ENCODE measurements around the gene FERMT2.
"Not testable (repeated sequence)": the region's sequence is repeated elsewhere in the genome, so short reads cannot be mapped to it uniquely, and the experiment has no call there.

Gene FERMT2

DNA sequence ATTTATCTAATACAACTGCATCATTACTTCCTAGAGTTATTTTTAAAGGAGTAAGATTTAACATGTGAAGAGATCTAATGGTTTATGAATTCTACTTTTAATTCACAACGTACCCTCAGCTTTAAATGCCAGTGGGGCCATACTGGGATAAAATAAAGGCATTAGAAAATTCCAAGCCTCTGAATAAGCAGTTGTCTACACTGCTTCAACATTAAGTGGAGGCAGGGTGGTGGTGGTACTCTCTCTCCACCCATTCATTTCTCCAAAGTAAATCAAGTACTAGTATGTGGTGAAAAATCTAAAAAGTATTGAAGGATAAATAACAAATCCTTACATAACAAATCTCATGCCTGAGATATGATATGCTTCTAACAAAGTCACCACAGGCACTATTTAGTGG lies 52.4 kb downstream of the FERMT2 start:
- no peak for DNase-seq

DNA sequence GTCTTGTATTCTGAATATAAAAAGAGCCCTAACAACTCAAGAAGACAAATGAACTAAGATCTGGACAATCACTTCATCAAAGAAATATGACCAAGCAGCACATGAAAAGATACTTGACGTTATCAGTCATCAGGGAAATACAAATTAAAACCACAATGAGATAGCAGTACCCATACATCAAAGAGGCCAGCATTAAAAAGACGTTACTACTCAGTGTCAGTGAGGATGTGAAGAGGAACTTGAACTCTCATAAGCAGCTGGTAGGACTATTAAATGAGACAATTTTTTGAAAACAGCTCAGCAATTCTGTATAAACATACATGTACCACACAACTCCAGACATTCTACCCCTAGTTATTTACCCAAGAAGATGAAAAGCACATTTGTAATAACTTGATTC lies 55.9 kb downstream of the FERMT2 start:
- DNase-seq, result peak; percentile 9

DNA sequence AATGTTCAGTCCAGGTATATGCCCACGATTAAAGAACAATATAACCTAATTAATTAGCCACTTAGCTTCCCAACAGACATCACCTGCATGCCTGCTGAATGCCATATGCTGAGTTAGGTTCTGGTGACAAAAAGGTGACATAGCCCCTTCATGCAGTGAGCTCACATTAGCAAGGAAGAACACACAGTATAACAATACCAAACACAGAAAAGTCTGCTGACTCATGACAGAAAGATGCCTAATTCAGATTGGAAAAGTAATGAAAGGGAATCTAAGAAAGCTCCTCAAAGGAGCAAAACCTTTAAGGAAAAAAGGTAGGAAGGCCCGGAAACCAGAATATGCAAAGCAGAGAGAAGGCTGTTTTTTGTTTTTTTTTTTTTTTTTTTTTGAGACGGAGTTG lies 59.0 kb downstream of the FERMT2 start:
- DNase-seq, result no peak

DNA sequence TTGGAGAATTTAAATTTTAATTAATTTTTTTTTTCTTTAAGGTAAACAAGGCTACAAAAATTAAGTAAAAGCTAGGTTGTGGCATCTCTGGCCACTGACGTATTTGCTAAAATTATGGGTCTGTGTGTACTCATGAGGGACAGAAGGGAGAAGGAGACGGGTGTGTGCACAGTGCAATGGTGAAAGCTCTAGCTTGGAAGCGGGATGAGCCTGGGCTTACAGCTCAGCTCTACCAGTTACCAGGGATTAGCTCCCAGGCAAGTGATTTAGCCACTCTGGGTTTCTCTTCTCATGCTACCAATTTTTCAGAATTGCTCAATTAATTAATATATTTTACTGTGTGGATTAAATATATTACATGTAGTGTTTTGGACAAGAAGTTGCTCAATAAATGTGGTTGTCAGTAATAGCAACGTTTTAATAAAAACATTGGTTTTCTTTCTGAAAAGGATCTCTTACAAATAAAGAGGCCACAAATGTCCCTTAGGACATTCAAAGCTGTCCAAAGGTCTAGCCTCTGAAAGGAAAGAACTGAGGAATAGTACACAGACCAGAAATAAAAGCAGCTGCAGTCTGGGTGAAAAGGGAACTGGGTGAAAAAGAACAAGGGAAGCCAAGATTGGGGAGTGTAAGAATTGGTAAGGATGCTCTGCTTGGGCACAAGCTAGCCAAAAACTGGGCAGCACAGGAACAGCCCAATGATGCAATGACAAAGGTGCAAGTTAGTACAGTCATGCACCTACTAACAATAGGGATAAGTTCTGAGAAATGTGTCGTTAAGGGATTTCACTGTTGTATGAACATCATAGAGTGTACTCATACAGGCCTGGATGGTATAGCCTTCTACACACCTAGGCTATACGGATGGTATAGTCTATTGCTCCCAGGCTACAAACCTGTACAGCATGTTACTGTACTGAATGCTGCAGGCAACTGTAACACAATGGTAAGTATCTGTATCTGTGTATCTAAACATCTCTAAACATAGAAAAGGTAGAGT lies 61.7 kb downstream of the FERMT2 start:
- DNase-seq, result no peak

DNA sequence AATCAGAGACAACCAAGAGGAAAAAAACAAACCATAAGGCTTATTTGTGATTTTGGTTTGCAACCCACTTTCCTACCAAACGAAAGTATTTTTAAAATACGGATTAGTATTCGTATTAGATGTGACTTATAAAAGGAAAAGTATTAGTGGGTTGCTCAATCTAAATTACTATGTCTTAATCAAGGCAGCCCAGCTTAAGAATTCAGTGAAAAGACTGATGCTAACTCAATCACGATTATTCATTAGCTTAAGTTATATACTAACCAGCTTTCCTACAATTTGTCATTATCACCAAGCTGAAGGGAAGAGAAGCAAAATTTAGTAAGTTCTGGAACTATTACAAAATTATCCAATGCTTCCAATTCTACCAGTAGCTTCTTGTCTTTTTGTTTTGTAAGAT lies 62.7 kb downstream of the FERMT2 start:
- no peak for DNase-seq

DNA sequence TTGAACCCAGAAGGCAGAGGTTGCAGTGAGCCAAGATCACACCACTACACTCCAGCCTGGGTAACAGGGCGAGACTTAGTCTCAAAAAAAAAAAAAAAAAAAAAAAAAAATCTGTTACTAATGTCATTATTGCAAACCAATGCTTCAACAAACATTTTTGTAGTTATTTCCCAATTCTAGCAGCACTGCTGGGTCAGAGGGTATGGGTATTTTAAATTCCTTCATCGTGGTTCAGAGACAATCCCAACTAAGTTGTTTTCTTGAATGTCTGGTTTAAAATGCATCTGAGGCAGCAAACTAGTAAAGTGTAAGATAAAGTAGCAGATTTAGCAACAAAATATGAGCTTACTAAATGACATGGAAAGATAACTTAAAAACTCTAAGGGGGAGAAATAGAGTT lies 65.6 kb downstream of the FERMT2 start:
- no peak for DNase-seq

DNA sequence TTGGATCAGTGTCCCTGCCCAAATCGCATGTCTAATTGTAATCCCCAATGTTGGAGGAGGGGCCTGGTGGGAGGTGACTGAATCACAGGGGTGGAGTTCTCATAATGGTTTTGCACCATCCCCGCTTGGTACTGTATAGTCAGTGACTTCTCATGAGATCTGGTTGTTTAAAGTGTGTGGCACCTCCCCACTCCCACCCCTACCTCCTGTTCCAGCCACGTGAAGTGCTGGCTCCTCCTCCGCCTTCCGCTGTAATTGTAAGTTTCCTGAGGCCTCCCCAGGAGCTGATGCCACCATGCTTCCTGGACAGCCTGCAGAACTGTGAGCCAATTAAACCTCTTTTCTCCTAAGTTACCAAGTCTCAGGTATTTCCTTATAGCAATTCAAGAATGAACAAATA lies 67.2 kb downstream of the FERMT2 start:
- no peak for DNase-seq

DNA sequence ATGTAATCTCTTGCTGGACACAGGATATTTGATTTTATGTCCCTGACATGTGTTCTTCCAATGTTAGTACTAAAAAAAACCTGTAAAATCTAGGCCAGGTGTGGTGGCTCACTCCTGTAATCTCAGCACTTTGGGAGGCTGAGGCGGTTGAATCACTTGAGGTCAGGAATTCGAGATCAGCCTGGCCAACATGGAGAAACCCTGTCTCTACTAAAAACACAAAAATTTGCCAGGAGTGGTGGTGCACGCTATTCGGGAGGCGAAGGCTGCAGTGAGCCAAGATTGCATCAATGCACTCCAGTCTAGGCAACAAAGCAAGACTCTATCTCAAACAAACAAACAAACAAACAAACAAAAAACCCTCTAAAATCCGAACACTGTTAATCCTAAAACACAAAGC lies 68.0 kb downstream of the FERMT2 start:
- no peak for DNase-seq

DNA sequence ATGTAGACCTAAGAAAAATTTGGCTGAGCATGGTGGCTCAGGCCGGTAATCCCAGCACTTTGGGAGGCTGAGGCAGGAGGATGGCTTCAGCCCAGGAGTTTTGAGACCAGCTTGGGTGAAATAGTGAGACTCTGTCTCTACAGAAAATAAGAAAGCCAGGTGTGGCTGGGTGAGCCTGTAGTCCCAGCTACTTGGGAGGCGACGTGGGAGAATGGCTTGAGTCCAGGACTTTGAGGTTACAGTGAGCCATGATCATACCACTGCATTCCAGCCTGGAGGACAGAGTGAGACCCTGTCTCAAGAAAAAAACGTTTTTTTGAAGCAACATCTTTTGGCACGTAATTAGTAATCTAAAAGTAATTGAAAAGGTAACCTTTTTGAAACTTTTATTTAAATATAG lies 70.9 kb downstream of the FERMT2 start:
- DNase-seq, result no peak

DNA sequence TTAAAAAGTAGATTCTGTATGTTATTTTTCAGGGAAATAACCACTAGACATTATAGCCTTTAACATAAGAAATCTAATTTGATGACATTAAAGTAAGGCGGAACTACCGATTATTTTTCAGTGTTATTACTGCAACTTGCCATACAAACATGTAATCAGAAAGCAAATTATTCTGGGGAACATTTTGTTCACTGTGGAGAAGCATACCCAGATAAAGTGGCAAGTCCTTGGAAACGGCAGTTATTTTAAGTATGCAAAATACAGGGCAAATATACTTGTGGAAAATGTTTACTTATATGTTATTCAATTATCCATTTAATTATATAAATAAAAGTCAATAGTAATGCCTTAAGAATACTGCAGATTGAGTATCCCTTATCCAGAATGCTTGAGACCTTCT lies 71.9 kb downstream of the FERMT2 start:
- no peak for DNase-seq

DNA sequence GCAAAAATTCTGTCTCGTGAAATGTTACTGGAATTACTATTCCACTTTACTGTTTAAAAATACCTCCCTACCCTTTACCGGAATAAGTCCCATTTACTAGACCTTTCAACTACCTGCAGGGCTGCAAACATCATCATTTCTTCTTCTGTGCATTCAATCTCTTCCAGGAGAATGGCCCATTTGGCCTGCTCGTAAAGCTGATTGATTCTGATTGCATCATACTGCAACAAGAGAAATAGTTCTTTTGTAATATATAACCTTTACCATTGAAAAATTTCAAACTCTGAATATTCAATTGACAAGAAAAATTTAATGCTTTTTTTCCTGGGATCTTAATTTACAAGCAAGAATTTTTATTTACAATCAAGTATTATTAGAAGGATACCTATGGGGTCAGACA lies 72.4 kb downstream of the FERMT2 start:
- DNase-seq, result no peak

DNA sequence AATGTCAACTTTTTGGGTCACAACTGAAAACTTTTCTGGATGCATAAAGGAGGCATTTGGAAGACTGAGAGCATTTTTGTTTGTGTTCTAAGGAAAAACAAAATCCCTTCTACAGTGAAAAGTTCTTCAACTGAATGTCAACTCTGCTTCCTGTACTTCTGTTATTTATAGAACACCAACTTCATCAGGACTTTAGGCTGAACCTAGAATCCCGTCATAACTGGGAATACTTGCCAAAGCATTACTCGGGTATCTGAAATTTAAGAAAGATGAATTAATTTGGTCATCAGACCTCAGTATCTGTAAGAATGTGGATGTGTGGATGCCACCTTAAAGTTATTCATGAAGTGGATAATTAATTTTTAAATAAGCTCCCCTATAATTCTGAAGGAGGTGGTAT lies 73.2 kb downstream of the FERMT2 start:
- no peak for DNase-seq

DNA sequence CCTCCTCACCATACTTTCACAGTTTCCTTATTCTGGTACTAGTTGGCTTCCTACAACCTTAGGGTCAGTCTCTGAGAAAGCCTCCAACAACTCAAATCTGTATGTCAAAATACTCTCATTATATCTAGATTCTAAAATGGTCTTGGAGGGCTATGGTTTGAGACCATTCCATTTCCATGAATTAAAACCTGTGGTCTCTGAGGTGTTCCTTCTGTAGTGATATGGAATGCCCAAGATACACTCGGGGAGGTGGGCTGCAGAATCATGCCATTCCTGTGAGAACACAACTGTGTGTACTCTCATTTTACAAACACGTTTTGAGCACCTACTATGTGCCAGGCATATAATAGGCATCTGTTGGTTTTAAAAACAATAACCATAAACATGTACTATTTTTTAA lies 74.0 kb downstream of the FERMT2 start:
- no peak for DNase-seq

DNA sequence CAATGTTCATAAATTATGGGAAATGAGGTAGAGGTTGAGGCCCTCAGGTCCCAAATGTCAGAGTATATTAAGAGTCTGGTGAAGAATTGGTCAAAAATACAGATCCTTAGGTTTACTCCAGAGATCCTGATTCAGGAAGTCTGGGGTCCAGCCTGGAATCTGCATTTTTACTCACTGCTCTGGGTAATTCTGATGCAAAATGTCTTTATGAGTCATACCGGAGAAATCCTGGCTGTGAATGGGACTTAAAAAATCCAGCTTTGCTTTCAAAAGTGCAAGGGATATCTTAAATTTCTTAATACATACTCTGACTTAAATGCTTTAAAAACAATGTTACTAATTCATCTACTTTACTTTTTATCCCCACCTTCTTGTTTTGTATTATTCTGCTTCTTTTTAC lies 74.5 kb downstream of the FERMT2 start:
- DNase-seq, result no peak

DNA sequence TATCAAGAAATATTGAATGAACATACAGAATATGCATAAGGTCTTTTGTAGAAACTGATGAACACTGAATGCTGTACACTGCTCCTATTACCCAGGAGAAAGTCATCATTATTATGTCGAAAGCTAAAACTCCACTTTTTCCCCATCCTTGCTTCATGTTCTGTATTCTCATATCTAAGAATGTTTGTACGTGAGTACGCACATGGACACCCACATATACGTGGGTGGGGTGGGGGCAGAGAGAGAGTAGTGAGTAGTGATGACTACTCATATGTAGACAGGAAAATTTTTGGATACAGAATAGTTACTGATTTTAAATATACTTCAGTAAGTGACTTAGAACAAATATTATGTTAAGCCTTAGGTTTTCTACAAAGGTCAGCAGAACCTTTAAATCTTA lies 75.1 kb downstream of the FERMT2 start:
- DNase-seq, result no peak

DNA sequence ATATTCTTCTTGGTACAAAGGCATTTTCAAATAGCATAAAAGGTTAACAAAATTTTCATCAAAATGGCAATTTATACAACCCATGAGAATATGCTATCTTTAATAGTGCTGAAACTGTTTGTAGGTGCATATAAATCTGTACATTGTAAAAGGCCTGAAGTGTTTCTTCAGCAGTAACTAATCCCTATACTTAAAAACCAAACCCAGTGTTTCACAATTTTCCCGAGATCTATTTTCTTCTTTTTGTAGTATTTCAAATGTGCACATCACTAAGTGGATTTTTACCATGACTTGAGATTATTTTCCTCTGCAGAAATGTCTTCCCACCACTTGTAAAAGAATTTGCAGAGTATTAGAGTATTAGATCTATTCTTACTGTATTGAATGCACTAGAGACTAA lies 76.5 kb downstream of the FERMT2 start:
- DNase-seq, result no peak

DNA sequence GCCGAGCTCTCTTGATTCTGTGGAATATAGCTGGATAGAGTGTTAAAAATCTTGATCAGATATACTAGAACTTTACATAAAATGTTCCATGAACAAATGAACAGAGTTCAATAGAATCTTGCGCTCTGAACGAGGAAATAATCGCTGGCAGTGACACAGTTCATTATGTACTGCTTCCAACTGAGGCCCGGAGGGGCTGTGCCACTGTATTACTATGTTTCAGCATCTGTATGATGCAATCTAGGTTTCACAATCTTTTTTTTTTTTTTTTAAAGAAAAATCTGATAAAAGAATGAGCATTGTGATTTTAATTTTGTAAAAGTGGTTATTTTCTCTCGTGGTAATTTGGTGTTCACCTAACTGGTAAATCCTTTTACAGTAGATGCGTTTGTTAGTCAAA lies 77.2 kb downstream of the FERMT2 start:
- DNase-seq, result no peak

DNA sequence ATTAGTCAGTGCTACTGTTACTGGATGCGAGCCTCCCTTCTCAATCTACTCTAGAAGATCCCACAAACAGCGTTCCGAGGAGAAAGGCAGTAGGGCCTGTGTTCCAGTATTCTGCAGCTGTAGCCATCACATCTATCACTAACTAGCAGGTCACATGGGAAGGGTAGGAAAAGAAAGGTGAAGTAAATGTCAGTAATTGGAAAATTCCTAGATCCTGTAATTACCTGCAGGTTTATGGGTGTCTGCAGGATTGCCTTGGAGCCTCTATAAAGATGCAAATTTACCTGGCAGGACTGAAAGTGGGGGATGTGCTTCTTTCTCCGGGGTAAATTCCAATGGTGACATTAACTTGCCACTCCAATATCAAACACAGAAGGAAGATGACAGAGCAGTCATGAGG lies 77.8 kb downstream of the FERMT2 start:
- no peak for DNase-seq

DNA sequence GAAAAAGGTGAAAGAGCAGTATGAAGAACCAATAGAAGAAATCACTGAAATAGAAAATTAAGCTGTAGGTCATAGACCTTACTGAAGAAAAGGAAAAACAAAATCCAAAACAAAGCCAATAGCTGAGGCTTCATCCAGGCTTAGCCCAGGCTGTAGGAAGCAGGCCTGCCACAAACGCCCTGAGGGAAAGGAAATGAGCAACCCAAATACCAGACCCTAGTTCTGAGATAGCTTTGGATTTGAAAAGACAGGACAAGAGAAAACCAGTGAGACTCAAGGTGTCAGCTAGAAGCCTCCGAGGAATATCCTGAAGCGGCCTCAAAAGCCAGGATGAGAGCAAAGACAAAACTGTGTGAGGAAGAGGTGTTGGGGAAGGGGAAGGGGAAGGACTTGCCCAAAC lies 79.2 kb downstream of the FERMT2 start:
- no peak for DNase-seq

DNA sequence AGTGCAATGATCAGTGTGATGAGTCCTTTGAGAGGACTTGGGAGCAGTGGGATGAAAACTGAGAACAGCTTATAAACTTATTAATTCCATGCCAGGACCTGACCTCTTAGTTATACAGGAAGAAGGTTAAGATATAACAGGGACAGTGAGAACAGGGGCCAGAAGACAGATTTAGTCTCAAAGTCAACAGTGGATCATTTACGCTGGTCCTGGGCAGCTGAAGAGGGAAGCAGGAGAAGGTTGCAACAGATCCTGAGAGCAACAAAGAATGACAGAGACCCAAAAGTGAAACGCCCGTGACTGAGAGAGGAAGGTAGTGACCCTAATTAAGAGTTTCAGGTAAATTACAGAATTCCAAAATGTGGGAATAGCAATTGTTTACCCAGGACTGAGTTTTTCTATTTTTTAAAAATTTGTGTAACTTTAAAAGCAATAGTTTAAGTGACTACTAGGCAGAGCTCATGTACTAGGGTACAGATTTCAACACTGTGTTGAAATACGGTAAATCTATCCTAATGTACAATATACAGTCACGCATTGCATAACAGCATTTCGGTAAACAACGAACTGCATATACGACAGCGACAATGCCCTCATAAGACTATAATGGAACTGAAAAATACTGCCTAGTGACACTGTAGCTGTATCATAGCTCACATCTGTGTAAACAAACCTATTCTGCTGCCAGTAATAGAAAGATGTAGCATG lies 81.8 kb downstream of the FERMT2 start:
- DNase-seq, result no peak

DNA sequence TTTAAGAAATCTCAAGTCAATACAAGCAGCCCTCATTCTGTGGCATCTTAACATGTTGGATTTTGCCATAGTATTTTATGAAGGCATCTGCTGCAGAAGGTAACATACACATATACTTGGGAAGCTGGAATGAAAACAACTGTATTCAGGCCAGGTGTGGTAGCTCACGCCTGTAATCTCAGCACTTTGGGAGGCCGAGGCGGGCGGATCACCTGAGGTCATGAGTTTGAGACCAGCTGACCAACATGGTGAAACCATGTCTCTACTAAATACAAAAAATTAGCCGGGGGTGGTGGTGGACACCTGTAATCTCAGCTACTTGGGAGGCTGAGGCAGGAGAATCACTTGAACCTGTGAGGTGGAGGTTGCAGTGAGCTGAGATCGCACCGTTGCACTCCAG lies 86.0 kb downstream of the FERMT2 start:
- DNase-seq, result not testable (repeated sequence)

DNA sequence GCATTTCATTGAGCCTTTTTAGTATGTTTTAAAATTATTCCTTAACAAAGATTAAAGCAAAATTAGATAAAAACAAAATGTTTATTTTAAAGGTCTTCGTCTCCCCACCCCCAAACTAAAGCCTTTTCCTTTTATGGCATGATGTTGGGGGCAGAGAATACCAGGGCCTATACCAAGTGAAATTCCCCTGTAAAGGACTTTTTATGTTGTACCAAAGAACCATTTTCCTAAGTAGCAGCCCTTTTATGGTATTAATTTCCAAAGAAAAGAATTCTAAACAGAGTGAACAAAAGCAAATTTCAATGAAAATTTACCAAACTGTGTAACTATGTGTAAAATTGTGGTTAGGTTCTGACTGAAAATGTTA lies 87.5 kb downstream of the FERMT2 start:
- DNase-seq, result no peak

DNA sequence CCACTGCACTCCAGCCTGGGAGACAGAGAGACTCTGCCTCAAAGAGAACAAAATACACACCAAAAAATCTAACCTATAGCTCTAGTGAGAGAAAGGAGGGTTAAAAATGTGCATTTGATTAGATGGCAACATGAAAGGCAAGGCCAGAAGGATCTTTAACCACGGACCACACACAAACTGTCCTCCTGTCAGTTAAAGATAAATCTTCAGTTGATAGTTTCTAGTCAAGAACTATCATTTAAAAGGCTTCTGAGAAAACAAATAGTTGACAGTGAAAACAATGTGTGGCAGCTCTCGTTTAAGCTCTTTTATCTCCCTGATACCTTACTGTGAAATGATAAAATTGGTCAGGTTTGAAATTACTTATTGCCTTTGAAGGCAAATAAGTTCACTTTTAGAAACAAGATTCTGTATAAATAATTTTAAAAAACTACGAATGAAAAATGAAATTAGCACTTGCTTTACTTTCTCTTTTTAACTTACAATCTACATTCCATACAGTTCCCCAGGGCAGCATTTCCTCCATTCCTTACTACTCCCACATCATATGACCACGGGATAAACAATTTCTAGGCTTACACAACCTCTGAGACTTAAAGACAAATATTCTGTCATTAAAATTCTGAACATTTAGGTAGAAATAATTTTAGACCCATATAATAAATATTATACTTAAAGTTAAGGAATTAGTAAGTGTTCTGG lies 88.1 kb downstream of the FERMT2 start:
- no peak for DNase-seq

DNA sequence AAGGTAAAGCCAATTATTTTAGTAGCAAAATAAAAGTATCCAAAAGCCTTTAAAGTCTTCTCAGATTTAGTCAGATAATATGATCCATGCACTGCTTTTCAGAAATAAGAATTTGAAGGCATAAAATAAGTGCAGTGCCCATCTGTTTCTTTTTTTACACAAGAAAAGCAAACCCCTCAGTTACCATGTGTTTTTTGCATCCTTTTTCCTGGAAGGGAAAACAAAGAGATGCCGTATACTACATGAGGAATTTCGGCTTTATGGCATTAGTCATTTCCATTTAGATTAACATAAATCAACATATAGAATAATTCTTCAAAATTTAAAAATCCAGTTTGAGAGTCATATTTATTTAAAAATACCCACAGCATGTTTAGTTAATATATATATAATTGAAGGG lies 89.4 kb downstream of the FERMT2 start:
- no peak for DNase-seq

Data from NCI-H510A treated with DMSO at 0.1 percent for 48 hours (cell line).